ENCODE data around the gene PTGIS. TPM values are rescaled to one million over a fixed set of nuclear protein-coding genes. Genes with fewer than 3 reads are reported as not detected.
A peak's percentile ranks its signal among the peaks of the same experiment; 100 is the strongest.
"Not testable (repeated sequence)": the region's sequence is repeated elsewhere in the genome, so short reads cannot be mapped to it uniquely, and the experiment has no call there.

PTGIS gene
- total RNA-seq, 6 experiments from 2014 or later = 9.0 to 30.5 (median 13.7) TPM

GRCh38 chr20:49566401-49567364 lies 1.3 kb downstream of the PTGIS start:
- H3K27ac ChIP-seq = peak overlapping the region; percentile 52 to 56 (median 53)
- H3K4me3 ChIP-seq = peak overlapping the region; percentile 29 to 42 (median 36)
- H3K9me3 ChIP-seq = no peaks in the 10 kb centered on the region
- ATAC-seq (no peak), DNase-seq (no peak)
- H3K27me3 ChIP-seq = no peaks in the 10 kb centered on the region
- no peak for TF ChIP-seq CTCF (IDR thresholded peaks at IDR 0.05)
- TF ChIP-seq POLR2A (IDR thresholded peaks at IDR 0.05) = no peak
- H3K4me1 ChIP-seq = peaks cover 0 to 6% (median 0%) of the 10 kb centered on the region in 4 donors
- WGBS (ENCODE audit: insufficient coverage, low coverage, low lambda C conversion rate, missing lambda C conversion rate) = 63% methylated on average over 11 of the region's 11 CpGs
- no peaks in the 10 kb centered on the region for H3K36me3 ChIP-seq
- intact Hi-C loops (cut with DNase I) = no loop called here

GRCh38 chr20:49564991-49565390 lies 2.9 kb downstream of the PTGIS start:
- H3K27me3 ChIP-seq; ATAC-seq; intact Hi-C loops (cut with DNase I); H3K36me3 ChIP-seq; H3K9me3 ChIP-seq; H3K4me1 ChIP-seq: not testable (repeated sequence)
- peak in 1 of 3 donors; percentile 35 for DNase-seq
- WGBS (ENCODE audit: insufficient coverage, low coverage, low lambda C conversion rate, missing lambda C conversion rate) = 47% methylated on average over 7 of the region's 12 CpGs
- peak overlapping the region in 1 of 3 donors; percentile 6 for H3K4me3 ChIP-seq
- peak overlapping the region in 2 of 3 donors; percentile 40 to 52 for H3K27ac ChIP-seq

- Histone ChIP-seq H3K36me3 (no peaks in the 10 kb centered on the region), H3K4me1 (peaks cover 0 to 6% (median 0%) of the 10 kb centered on the region in 4 donors), H3K4me3 (no peak overlapping the region), H3K27me3 (no peaks in the 10 kb centered on the region), H3K27ac (peak overlapping the region in 2 of 3 donors; percentile 43 to 67), H3K9me3 (no peaks in the 10 kb centered on the region)
- TF ChIP-seq CTCF (IDR thresholded peaks at IDR 0.05) = no peak
- no peak for TF ChIP-seq POLR2A (IDR thresholded peaks at IDR 0.05)
- WGBS (ENCODE audit: insufficient coverage, low coverage, low lambda C conversion rate, missing lambda C conversion rate) = 75% methylated on average over 5 of the region's 6 CpGs
- intact Hi-C loops (cut with DNase I) = no loop called here
- no peak for ATAC-seq
- DNase-seq = peak in 1 of 3 donors; percentile 31
Measured at GRCh38 chr20:49563015-49563980, 4.6 kb downstream of the PTGIS start.

- intact Hi-C loops (cut with DNase I) = no loop called here
- Histone ChIP-seq H3K9me3 (no peaks in the 10 kb centered on the region), H3K36me3 (no peaks in the 10 kb centered on the region), H3K27me3 (no peaks in the 10 kb centered on the region), H3K4me1 (peaks cover 0 to under 1% (median 0%) of the 10 kb centered on the region in 4 donors), H3K27ac (peak overlapping the region in 2 of 3 donors; percentile 43 to 67), H3K4me3 (no peak overlapping the region)
- ATAC-seq (peak; percentile 65 to 83 (median 72)), DNase-seq (peak in 2 of 3 donors; percentile 50 to 63)
- 65% methylated on average over 6 of the region's 21 CpGs for WGBS (ENCODE audit: insufficient coverage, low coverage, low lambda C conversion rate, missing lambda C conversion rate)
- no peak for TF ChIP-seq CTCF (IDR thresholded peaks at IDR 0.05)
- no peak for TF ChIP-seq POLR2A (IDR thresholded peaks at IDR 0.05)
Measured at GRCh38 chr20:49562311-49563014, 5.5 kb downstream of the PTGIS start.

Data from right lobe of liver (tissue), 6 donors.